Measurements from ENCODE around the gene HCN2. TPM values are rescaled to one million over a fixed set of nuclear protein-coding genes. Genes with fewer than 3 reads are reported as not detected.
A peak's percentile ranks its signal among the peaks of the same experiment; 100 is the strongest.

The HCN2 gene
- total and polyA plus RNA-seq, 9 of the 15 experiments (the other 6 are each of a cell fraction or from before 2014, with no cell fraction given): 0.29 to 4.2 (median 0.82) TPM; not detected in 2

GRCh38 chr19:633068-633785 is 43.5 kb downstream of the HCN2 start, which contains the start of gene POLRMT (continued):
- TF ChIP-seq TSHZ1 (CRISPR knock-in tag; IDR thresholded peaks at IDR 0.05) (no peak), ZNF232 (CRISPR knock-in tag; IDR thresholded peaks at IDR 0.05) (no peak), HNRNPH1 (optimal IDR thresholded peaks at IDR 0.05; ENCODE audit: low read depth, low read length) (no peak), ZNF778 (CRISPR knock-in tag; IDR thresholded peaks at IDR 0.05) (no peak), E2F8 (IDR thresholded peaks at IDR 0.05; ENCODE audit: low read depth, partially characterized antibody) (peak; percentile 48), EGR1 (conservative IDR thresholded peaks at IDR 0.05) (peak; percentile 59), ID3 (CRISPR knock-in tag; IDR thresholded peaks at IDR 0.05) (no peak), ID3 (tag; IDR thresholded peaks at IDR 0.05) (0 out of 2 replicates have a peak, but pooled peaks have one; percentile 51), DACH1 (IDR thresholded peaks at IDR 0.05; ENCODE audit: partially characterized antibody) (no peak), RBM34 (IDR thresholded peaks at IDR 0.05; ENCODE audit: borderline replicate concordance, insufficient read depth, low read length) (no peak), ATF7 (IDR thresholded peaks at IDR 0.05) (peak; percentile 52; the same call in 1 of the 2 replicates), E2F3 (CRISPR knock-in tag; IDR thresholded peaks at IDR 0.05) (no peak), RBM25 (IDR thresholded peaks at IDR 0.05; ENCODE audit: low read depth, low read length, severe bottlenecking) (peak; percentile 79), E2F1 (CRISPR knock-in tag; IDR thresholded peaks at IDR 0.05) (0 out of 2 replicates have a peak, but pooled peaks have one; percentile 8)
